CD4-positive, alpha-beta T cell treated with Interleukin-21 for 1 hour (primary cell): ENCODE data around the gene ATP5F1E.

Source experiments
- DNase-seq: peaks from one replicate; pipeline ENCODE4 v3.0.0-alpha.2; 2020

ATP5F1E gene

DNA sequence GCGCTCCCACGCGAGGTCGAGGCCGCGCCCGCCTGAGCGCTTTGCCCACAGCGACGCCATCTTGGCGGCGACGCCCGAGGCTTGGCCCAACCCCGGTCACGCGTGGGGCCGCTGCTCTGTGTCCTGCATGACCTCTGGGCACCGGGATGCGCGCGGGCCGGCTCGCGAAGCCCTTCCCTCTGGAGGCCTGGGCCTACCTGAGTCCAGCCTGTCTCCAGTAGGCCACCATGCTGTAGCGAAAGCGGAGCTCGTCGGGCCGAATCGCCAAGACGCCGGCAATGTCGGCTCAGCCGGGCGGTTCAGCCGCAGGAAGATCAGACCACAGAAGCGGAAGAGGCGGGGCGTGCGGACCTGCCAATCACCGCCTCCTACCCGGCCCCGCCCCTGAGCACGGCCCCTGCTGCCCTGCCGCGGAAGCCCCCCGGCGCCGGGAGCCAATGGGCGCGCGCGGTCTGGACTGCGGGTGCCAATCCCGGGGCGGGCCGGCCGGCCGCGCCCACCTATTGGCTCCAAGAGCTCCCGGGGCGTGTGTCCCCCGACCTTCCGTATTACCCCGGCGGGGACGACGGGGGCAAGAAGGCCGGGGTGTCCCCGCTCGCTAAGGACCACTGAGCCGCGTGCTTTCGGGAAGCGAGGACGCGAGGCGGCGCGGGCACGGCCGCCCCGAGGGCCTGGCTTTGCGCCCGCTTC, at the start of gene ATP5F1E:
Gene ATP5F1E, minus strand, starts transcription at position 313 of the 690 bp plus-strand sequence. Its CDS starts 84 bp downstream, at position 229.
- DNase-seq, result peak; percentile 97

DNA sequence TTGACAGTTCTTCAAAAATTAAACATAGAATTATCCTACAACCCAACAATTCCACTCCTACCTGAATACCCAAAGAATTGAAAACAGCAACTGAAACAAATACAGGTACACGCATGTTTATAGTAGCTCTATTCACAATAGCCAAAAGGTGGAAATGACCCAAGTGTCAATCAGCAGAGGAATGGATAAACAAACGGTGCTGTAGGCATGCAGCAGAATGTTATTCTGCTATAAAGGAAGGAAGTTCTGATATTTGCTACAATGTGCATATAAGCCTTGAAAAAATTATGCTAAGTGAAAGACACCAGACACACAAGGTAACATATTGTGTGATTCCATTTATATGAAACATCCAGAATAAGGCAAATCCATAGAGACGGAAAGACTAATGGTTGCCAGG, 48.9 kb upstream of the ATP5F1E start:
- no peak for DNase-seq

DNA sequence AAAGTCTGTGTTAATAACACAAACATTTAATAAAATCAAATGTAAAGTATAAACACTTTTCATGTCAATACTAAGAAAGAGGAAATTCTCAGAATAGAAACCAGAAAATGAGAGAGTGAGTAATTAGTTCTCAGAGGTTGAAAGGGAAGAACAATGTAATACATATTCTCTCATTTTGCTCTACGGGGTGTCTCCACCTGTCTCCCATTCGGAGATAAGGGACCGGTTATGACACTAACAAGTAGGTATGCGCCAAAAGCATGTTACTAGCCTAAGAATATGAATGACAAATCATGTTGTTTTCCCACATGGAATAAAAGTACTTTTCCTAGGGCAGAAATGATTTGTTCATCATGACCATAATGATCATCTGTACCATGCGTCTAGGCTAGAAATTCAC, 46.1 kb upstream of the ATP5F1E start:
- DNase-seq, result no peak

DNA sequence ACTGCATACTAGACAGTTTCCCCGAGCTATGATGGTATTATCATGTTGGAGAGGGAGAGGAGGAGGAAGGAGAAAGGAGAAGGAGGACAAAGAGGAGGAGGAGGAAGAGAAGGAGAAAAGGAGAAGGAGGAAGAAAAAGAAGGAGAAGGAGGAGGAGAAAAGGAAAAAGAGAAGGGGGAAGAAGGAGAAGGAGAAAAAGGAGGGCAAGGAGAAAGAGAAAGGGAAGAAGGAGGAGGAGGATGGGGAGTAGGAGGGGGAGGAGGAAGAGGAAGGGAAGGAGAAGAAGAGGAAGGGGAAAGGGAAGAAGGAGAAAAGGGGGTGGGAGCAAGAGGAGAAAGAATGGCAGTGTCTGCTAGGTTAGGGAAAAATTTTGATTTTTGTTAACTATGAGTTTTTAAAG, 45.6 kb upstream of the ATP5F1E start:
- no peak for DNase-seq

DNA sequence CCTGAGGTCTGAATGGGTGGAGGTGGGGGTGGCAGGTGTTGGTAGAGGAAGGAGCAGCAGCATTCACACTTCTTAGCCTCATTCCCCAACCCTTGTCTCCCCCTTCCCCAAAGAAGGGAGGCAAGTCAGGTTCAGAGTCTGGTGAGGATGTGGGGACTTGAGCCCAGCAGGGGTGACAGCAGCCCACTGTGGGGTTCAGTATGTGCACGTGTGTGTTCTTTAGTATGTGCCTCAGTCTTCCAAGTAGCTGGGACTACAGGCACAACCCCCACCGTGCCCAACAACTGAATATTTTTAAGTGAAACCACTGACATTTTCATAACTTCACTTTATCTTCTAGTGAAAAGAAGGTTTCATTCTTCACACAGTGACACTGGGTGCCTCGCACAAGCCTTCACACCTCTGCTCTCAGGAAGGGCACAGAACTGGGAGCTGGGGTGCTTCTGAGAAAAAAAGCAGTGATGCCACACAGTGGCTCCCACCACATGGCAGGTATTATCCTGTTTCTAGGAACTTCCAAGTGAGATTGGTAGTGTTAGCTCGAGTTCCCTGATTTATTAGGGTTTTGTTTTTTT, 43.9 kb upstream of the ATP5F1E start:
- no peak for DNase-seq

DNA sequence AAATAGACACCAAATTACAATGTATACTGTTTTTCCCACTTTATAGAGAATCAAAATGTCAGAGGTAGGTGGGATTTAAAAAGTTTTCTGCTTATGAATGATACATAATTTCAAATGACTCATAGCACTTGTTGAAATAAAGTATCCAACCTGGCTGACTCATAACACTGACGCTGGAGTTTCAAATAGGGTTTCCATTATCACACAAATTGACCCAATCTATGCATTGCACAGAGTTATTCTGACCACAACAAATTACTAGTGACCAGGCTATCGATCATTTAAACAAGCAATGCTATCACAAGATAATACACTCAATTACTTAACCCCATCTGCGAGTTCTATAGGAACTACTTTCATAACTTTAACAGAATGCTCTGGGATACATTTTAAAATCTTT, 42.3 kb upstream of the ATP5F1E start:
- DNase-seq, result no peak

DNA sequence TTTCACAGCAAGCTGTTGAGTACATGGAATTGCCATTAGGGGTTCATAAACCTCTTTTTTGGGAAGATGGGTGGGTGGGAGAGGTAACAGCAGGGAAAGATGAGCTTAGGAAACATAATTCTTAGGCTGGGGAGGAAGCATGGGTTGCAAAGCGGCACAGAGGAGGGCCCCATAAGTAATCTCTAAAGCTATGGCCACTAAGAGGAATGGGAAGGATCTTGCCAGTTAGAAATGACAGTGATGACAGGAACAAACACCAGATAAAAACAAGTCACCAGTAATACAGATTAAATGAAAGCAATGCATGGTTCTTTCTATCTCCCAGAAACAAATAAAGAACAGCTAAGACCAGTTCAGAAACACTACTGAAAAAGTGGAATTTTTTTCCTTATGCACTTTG, 41.4 kb upstream of the ATP5F1E start:
- no peak for DNase-seq

DNA sequence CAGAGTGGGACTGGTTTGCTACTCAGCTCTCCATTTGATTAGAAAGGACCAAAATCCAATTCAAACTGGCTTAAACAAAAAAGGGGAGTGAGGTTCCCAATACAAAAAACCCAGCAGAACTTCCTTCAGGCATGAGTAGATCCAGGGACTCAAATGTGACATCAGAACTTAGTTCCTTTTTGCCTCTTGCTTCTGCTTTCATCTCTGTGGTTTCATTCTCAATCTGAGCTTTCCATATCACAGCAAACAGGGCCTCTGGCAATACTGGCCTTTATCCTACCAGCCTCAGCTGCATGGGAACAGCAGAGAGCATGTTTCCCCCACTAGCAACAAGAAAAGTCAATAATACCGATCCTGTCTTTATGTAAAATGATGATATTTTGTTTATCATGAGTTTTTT, 39.1 kb upstream of the ATP5F1E start:
- DNase-seq, result no peak

DNA sequence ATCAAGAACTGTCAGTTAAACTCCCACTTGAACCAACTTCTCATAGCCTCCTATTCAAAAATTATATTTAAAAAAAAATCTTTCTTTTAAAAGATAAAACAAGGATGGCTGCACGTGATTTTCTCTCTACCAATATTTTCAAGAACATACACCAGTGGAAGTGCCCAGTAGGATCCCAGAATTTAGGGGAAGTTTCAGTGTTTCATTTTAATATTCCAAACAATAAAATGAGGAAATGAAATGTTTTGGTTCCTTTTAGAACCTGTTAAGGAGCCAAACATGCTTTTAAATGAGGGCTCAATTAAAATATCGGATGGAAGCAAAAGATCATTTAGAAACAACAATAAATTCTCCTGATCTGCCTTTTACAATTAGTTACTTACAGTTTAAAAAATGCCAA, 36.9 kb upstream of the ATP5F1E start:
- DNase-seq, result no peak

DNA sequence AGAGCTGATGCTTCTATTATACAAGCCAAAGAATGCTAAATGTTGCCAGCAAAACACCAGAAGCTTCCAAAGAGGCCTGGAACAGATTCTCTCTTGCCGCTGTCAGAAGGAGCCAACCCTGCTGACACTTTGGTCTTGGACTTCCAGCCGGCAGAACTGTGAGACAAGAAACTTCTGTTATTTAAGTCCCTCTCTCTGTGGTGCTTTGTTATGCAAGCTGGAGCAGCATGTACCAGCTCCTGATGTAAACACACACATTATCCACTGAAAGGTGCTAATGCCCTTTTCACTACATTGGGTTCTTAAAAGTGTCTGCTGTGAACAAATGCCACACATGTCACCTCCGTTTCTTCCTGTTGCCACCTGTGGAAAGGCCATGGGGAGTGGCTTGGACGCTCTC, 36.4 kb upstream of the ATP5F1E start:
- no peak for DNase-seq

DNA sequence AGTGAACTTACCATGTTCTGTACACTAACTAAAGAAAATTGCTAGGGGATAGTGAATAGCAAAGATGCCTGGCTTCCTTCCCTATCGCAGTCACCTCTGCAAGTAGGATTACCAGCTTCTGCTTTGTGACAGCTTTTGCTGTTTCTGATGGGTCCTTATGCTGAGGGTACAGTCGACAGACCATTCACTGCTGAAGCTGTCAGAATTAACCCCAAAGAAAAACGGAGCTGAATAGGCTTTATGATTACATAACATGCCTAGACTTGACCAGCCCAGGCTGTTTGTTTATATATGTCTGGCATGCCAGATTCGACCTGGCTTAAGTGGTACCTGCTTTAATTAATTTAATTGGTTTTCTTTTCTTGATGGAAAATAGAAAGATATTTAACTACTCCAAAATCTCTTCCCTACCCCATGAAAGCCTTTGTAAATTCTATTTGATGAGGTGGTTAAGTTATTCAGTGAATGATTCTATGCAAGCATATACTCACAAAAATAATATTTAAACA, 32.1 kb upstream of the ATP5F1E start:
- DNase-seq, result no peak

DNA sequence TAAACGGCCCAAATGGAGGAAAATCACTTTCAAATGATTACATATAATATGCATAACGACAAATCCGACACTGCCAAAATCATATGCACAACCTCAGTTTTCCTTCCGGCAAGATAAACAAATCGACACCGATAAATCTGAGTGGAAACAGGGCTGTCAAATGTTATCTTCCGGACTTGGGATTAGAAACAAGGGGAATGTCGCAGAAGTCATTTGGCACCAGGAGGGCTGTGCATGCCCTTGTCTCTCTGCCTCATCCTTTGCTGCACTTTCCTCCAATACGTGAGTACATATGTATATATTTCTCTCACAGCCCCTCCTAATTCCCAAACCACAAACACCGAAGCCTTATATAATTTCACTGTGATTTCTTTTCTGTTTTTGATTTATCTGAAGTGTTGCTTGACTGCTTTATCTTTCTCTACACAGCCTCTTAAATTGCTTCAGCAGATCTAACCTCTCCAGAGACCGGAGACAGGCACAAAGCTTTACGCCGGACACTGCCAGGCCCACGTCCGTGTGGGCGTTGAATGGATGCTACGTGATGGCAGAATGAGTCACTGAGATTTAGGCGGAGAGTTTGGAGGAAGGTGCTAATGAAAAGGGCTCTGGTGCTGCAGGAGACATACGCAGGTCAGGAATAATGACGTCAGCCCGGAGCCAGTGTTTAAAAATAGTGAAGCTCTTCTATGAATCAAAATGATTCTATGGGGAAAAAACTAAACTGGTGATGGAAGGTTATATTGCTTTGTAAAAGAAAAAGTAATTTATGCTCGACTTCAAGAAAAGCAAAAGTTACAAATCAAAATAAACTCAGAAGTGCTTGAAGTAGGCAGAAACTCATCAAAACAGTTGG, 31.5 kb upstream of the ATP5F1E start:
- no peak for DNase-seq

DNA sequence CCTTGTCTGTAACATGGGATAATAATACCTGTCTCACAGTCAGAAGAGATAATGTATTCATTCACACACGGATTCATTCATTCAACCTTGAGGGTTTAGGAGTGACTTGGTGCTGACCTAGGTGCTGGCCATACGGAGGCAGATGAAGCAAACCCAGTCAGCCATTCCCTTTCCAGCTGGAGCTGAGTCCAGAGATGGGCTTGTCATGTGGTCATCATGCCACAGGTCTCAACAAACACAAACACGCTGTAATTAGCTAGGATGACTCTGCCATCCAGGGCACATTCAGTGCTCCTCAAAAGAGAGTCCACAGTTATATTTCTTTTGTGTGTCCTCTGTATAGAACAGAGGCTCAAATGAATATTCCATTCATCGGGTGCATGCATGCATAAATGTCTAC, 29.9 kb upstream of the ATP5F1E start:
- DNase-seq, result no peak

DNA sequence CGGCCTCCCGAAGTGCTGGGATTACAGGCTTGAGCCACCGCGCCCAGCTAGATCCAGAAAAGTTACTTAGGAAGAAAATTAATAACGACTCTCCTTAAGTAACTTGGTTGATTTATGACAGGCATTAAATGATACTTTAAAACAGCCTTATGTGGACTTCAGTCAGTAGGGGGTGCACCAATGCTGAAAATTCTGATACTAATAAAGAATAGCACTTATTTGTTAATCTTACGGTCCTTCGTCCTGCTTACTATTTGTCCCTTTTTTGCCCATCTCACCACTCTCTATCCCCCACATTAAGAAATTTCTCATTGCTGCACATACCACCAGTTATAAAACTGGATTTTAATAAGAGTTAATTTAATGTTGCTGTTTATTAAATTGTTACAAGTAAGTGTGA, 23.2 kb upstream of the ATP5F1E start:
- peak; percentile 56 for DNase-seq

DNA sequence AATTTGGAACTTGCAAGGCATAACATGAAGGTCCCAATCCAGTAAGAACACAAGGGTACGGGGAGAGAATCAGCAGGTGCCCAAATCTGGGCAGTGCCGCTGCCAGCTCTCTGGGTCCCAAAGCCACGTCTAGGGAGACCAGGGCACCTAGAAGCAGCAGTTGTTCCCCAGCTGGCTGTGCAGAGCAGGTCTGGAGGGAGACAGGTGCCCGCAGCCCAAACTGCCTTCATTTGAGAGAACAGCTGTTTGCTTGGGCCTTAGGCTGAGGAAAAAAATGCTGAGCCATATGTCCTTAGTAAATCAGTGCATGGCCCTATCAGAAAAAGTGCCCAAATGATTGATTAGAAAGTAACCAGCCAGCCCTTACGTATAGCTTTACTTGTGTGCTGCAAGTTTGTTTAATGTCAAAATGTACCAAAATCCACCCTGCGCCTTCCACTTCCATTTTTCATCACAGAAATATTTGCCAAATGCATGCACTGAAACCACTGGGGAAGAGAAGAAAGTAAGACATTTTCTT, 19.6 kb upstream of the ATP5F1E start:
- DNase-seq, result no peak

DNA sequence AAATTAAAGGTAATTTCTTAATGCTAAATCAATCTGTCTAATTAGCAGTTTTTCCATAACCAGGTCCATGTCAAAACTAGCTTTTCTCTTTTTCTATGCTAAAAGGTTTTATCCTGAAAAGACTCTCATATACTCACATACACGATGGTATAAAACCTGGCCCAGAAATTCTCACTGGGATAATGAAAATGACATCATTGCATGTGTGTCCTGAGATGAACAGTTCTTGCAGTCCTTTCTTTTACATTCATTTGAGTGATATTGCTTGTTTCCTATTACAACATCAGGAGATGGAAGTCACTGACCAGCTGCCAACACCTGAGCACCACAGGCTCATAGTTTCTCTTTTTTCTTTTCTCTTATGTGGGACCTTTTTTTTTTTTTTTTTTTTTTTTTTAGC, 18.3 kb upstream of the ATP5F1E start:
- no peak for DNase-seq

DNA sequence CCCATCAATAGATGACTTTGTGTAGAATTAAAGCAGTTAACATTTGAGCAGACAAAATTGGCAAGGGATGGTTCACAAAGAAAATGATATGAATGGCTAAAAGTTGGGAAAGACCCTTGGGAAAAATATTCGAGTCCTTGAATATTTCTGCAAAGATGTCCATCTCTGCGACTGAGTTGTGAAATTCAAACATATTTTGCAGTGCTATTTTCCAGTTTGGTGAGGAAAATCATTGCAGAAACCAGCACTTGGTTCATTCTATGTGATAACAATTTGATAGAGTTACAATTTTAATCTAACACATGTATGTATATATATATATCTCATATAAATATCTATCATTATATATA, 16.5 kb upstream of the ATP5F1E start:
- DNase-seq, result no peak

DNA sequence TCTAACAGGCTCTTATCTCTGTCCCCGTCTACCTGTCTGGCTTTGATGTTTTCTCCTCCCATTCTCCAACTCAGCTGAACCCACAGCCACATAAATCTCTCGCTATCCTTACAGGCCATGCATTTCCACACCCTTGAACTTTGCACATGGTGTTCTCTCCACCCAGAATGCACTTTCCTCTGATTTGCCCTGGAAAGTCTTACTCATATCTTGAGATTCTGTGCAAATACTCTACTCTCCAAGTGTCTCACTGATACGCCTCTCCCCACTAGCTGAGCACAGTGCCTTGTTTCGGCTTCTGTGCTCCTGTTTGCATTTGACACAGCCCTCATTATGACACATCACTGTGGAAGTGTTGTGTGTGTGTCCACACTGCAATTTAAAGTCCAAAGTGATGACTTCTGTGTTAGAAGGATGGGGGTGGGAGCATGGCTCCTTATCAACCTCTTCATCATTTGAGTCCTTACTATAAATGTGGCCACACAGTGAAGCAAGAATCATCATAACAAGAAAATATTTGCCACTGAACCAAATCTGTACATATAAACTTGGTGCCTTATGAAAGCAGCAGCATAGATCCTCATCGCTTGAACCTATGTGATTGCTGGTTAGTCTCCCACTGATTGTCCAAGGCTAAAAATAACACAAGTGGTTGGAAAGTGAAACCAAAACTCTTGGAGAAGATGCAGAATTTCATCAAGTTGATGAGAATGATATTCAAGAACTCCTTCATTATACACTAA, 16.0 kb upstream of the ATP5F1E start:
- DNase-seq, result no peak

DNA sequence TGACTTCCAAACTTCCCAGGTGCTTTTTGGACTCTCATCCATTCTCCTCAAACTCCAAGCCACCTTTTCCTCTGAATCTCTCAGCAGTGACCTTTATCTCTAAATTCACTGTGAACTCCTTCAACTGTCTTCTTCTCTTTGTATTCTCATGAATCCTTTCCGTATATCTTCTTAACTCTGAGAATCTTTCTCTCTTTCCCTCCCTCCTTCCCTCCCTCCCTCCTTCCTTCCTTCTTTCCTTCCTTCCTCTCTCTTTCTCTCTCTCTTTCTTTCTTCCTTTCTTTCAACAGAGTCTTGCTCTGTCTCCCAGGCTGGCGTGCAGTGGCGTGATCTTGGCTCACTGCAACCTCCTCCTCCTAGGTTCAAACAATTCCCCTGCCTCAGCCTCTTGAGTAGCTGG, 14.7 kb upstream of the ATP5F1E start:
- DNase-seq, result no peak

DNA sequence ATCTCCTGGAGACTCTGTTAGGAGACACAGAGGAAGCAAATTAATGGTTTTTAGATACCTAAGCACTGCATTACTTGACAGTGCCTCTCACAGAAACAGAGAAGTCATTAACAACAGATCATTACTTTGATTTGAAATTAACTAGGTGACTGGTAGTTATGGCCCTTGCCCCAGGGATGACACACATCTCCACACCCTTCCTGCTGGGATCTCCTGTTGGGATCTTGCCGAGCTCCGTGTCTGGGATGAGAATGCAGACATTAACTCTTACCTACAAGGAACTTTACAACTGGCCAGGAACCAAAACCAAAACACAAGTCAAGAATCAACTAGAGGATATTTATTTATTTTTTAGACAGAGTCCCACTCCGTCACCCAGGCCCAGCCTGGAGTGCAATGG, 12.7 kb upstream of the ATP5F1E start:
- no peak for DNase-seq

DNA sequence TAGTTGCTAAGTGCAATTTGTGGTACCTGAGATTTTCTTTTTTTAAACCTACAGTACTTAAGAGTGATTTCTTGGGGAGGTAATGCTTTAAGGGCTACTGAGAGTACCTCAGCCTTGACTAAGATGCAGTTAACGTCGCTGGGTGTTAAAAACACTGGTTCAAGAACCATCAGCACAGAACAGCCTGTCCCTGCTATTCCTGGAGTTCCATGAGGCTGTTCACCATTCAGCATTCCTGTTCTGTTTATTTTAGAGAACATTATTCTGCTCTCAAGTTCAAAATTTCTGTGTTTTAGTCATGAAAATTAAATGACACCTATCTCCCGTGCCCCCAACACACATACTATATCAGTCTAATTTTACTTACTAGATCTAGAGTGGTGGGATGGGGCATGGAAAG, 12.2 kb upstream of the ATP5F1E start:
- peak; percentile 4 for DNase-seq

DNA sequence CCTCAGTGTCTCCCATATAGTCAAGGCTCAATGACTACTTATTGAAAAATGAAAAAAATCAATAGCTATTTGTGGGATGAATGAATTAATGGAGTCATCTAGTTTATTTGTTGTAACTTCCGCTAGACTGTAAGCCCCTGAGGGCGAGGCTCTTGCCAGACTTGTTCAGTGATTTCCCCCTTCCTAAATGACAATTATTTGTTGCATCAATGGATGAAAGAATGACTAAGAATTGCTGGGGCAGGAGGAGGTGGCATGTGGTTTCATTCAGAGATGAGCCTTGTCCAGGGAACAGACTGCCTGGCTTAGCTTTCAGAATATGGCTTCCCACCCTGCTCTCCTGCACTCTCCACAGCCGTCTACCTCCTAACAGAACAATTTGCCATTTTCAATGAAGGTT, 11.6 kb upstream of the ATP5F1E start:
- DNase-seq, result peak; percentile 36
